ENCODE results near the gene TNNC2. TPM values are rescaled to one million over a fixed set of nuclear protein-coding genes. Genes with fewer than 3 reads are reported as not detected.

The TNNC2 gene
- total RNA-seq, 4 donors from 2014 or later, result 2,919 to 3,968 (median 3,006) TPM

- intact Hi-C loops (cut with DNase I; ENCODE audit: low total_unique reads), result no loop called here
- no peak overlapping the region for H3K4me3 ChIP-seq
- in situ Hi-C loops (cut with MboI; ENCODE audit: low sequenced_read_pairs in 4 of 4), result no loop called here
- TF ChIP-seq POLR2A (IDR thresholded peaks at IDR 0.05), result no peak
- no peak for TF ChIP-seq CTCF (IDR thresholded peaks at IDR 0.05 in 4 of 5, conservative IDR thresholded peaks at IDR 0.05 in 1 of 5)
- no peaks in the 10 kb centered on the region for H3K4me1 ChIP-seq
- no peaks in the 10 kb centered on the region for H3K36me3 ChIP-seq
- H3K9me3 ChIP-seq, result no peaks in the 10 kb centered on the region
- ATAC-seq (no peak), DNase-seq (no peak)
- no peaks in the 10 kb centered on the region for H3K27me3 ChIP-seq
- peak overlapping the region in 1 of 4 donors; percentile 63 for H3K27ac ChIP-seq
Measured at GRCh38 chr20:45780159-45780558, 47.0 kb downstream of the TNNC2 start.

GRCh38 chr20:45779011-45779915 is 47.8 kb downstream of the TNNC2 start:
- Histone ChIP-seq H3K27ac (peak overlapping the region; percentile 16 to 63 (median 45)), H3K4me3 (no peak overlapping the region), H3K27me3 (no peaks in the 10 kb centered on the region), H3K4me1 (no peaks in the 10 kb centered on the region), H3K9me3 (no peaks in the 10 kb centered on the region), H3K36me3 (no peaks in the 10 kb centered on the region)
- intact Hi-C loops (cut with DNase I; ENCODE audit: low total_unique reads), result no loop called here
- TF ChIP-seq POLR2A (IDR thresholded peaks at IDR 0.05), result no peak
- peak; percentile 48 to 77 for DNase-seq
- ATAC-seq, result peak; percentile 84 to 86
- in situ Hi-C loops (cut with MboI; ENCODE audit: low sequenced_read_pairs in 4 of 4), result loop anchor here (10.0 kb wide), 3 partner anchors 334 to 464 kb away; no protein-coding TSS in a partner anchor

GRCh38 chr20:45776931-45777330 is 50.2 kb downstream of the TNNC2 start:
- DNase-seq (no peak), ATAC-seq (no peak)
- Histone ChIP-seq H3K27ac (no peak overlapping the region), H3K36me3 (no peaks in the 10 kb centered on the region), H3K9me3 (no peaks in the 10 kb centered on the region), H3K4me1 (no peaks in the 10 kb centered on the region), H3K27me3 (no peaks in the 10 kb centered on the region), H3K4me3 (no peak overlapping the region)
- TF ChIP-seq CTCF (IDR thresholded peaks at IDR 0.05 in 4 of 5, conservative IDR thresholded peaks at IDR 0.05 in 1 of 5) (no peak), POLR2A (IDR thresholded peaks at IDR 0.05) (no peak)
- intact Hi-C loops (cut with DNase I; ENCODE audit: low total_unique reads) (no loop called here), in situ Hi-C loops (cut with MboI; ENCODE audit: low sequenced_read_pairs in 4 of 4) (loop anchor here (10.0 kb wide), 3 partner anchors 332 to 462 kb away; no protein-coding TSS in a partner anchor)

GRCh38 chr20:45775411-45775810 is 51.7 kb downstream of the TNNC2 start:
- ATAC-seq (no peak), DNase-seq (no peak)
- no peaks in the 10 kb centered on the region for H3K27me3 ChIP-seq
- H3K4me3 ChIP-seq, result no peak overlapping the region
- no peaks in the 10 kb centered on the region for H3K36me3 ChIP-seq
- peaks cover 4 to 7% of the 10 kb centered on the region in 2 donors for H3K4me1 ChIP-seq
- intact Hi-C loops (cut with DNase I; ENCODE audit: low total_unique reads), result no loop called here
- TF ChIP-seq POLR2A (IDR thresholded peaks at IDR 0.05) (no peak), CTCF (IDR thresholded peaks at IDR 0.05 in 4 of 5, conservative IDR thresholded peaks at IDR 0.05 in 1 of 5) (no peak)
- no peaks in the 10 kb centered on the region for H3K9me3 ChIP-seq
- no peak overlapping the region for H3K27ac ChIP-seq
- in situ Hi-C loops (cut with MboI; ENCODE audit: low sequenced_read_pairs in 4 of 4), result loop anchor here (10.0 kb wide), 3 partner anchors 331 to 461 kb away; no protein-coding TSS in a partner anchor

- Histone ChIP-seq H3K36me3 (no peaks in the 10 kb centered on the region), H3K4me1 (peaks cover 4 to 7% of the 10 kb centered on the region in 2 donors), H3K9me3 (no peaks in the 10 kb centered on the region), H3K27me3 (no peaks in the 10 kb centered on the region), H3K4me3 (no peak overlapping the region), H3K27ac (no peak overlapping the region)
- in situ Hi-C loops (cut with MboI; ENCODE audit: low sequenced_read_pairs in 4 of 4) (loop anchor here (5.0 to 25.0 kb wide), 7 partner anchors 238 to 763 kb away; partner anchors contain the start of genes EPPIN (in 1 of the 4) and WFDC6 (in 1 of the 4)), intact Hi-C loops (cut with DNase I; ENCODE audit: low total_unique reads) (loop anchor here (5.0 kb wide), 2 partner anchors 338 to 403 kb away; no protein-coding TSS in a partner anchor)
- no peak for ATAC-seq
- TF ChIP-seq CTCF (IDR thresholded peaks at IDR 0.05 in 4 of 5, conservative IDR thresholded peaks at IDR 0.05 in 1 of 5) (no peak), POLR2A (IDR thresholded peaks at IDR 0.05) (no peak)
- no peak for DNase-seq
Measured at GRCh38 chr20:45774945-45775344, 52.2 kb downstream of the TNNC2 start.
